ENCODE results near the gene CDT1.

Gene CDT1

DNA sequence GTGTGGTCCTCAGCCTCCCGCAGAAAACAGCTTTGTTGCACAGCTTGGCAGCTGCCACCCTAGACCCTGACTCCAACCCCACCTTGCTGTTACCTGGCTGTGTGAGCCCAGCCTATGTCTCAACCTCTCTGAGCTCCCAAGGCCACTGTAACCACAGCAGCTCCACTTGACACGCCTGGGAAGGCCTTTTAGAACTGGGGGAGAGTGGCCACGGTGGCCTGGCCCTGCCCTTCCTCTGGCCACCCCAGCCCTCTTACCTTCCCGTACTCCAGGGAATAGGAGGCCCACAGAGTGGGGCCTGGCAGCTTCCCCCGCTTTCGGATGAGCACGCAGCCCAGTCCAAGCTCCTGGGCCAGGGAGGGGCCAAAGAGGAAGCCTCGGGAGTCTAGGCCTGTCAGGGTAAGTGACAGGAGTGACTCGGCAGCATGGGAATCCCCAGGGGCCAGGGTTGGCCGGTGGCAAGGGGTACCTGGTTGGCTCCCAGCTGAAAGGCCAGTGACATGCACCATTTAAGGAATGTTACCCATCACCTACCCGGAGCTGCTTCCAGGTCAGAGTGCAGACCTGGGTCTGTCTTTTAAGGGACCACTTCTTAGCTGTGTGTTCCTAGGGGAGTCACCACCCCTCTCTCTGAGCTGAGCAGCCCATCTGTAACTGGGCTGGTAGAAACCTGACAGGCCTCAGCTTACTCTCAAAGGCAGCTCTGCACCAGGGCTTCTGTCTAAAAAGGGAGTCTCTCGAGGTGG is 6.8 kb downstream of the CDT1 start:
- H3K4me3 ChIP-seq (ENCODE audit: low read length), result peak overlapping the region; percentile 72
- TF ChIP-seq, protein P1, sequence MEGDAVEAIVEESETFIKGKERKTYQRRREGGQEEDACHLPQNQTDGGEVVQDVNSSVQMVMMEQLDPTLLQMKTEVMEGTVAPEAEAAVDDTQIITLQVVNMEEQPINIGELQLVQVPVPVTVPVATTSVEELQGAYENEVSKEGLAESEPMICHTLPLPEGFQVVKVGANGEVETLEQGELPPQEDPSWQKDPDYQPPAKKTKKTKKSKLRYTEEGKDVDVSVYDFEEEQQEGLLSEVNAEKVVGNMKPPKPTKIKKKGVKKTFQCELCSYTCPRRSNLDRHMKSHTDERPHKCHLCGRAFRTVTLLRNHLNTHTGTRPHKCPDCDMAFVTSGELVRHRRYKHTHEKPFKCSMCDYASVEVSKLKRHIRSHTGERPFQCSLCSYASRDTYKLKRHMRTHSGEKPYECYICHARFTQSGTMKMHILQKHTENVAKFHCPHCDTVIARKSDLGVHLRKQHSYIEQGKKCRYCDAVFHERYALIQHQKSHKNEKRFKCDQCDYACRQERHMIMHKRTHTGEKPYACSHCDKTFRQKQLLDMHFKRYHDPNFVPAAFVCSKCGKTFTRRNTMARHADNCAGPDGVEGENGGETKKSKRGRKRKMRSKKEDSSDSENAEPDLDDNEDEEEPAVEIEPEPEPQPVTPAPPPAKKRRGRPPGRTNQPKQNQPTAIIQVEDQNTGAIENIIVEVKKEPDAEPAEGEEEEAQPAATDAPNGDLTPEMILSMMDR (IDR thresholded peaks at IDR 0.05; ENCODE audit: insufficient read depth, low read depth, low read length, missing control alignments), result no peak
- DNase-seq (ENCODE audit: low read depth), result peak; percentile 41

- peak; percentile 80 for DNase-seq (ENCODE audit: low read depth)
- TF ChIP-seq, protein P1 (IDR thresholded peaks at IDR 0.05; ENCODE audit: insufficient read depth, low read depth, low read length, missing control alignments), result no peak
- peak overlapping the region; percentile 72 for H3K4me3 ChIP-seq (ENCODE audit: low read length)
Measured at GRCh38 chr16:88810912-88811768, 7.6 kb downstream of the CDT1 start.

- peak within 1 kb of the TSS; percentile 72 for H3K4me3 ChIP-seq (ENCODE audit: low read length)
- DNase-seq (ENCODE audit: low read depth), result peak; percentile 95
- TF ChIP-seq, protein P1 (IDR thresholded peaks at IDR 0.05; ENCODE audit: insufficient read depth, low read depth, low read length, missing control alignments), result no peak
Measured at GRCh38 chr16:88811769-88812512, 8.4 kb downstream of the CDT1 start, which contains the start of gene APRT. Gene APRT (minus strand): TSS chr16:88811928. CDS start chr16:88811899, 29 bp downstream.

DNA sequence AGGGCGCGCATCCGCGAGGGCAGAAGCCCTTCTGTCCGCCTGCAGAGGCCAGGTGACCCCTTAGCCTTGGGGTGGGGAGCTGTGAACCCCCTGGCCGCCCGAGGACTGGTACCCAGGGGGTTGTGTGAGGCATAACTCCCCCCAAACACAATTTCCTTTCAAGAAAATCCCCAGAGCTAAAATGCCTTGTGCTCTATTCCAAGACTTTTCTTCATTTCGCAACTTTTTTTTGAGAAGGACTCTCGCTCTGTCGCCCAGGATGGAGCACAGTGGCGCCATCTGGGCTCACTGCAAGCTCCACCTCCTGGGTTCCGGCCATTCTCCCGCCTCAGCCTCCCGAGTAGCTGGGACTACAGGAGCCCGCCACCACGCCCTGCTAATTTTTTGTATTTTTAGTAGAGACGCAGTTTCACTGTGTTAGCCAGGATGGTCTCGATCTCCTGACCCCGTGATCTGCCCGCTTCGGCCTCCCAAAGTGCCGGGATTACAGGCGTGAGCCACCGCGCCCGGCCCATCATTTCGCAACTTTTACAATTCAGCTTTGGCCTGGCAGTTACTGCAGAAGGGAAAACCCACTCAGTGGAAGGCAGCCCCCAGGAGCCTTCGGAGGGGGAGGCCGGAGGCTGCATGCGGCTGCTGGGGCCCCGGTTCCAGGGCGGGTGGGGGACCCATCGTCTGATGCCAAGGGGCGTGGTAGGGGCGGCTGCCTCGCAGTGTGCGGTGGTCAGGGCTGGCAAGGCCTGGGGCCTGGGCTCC is 9.1 kb downstream of the CDT1 start:
- H3K4me3 ChIP-seq (ENCODE audit: low read length), result peak overlapping the region; percentile 46
- DNase-seq (ENCODE audit: low read depth), result peak; percentile 50
- TF ChIP-seq, protein P1 (IDR thresholded peaks at IDR 0.05; ENCODE audit: insufficient read depth, low read depth, low read length, missing control alignments), result peak; percentile 16

DNA sequence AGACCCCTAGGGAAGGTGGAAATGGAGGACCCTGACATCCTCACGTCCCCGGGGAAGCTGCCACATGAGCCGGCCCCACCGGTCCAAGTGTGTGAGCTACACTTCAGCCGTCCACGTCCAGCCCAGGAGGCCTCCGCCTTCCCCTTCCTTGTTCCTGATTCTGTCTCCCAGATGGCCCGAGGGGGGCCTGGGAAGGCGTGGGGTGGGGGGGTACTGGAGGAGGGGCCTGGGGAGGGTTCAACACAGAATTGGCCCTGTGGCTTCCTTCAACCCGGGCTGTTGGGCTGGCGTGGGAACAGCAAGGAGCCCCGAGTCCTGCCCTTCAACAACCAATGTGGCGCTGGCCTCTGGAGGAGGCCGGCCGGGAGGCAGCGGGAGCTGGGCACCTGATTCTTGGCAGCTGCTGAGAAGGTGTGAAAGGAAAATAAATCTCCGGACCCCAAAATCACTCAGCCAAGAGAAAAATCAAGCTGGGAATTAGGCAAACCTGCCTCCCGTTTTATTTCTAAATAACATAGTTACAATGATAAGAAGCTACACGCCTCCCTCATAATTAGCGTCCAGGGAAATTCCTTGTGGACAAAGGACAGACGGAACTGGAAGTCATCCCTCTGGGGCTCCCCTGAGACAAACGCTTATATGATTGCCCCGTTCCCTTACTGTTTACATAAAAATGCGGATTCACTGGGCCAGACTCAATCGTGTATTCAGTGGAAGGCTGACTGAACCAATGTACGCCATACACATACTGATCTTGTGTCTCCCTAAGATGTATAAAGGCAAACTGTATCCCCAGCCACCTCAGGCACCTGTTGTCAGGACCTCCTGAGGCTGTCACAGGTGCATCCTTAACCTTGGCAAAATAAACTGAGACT is 9.9 kb downstream of the CDT1 start:
- H3K4me3 ChIP-seq (ENCODE audit: low read length), result no peak overlapping the region

More for the DNA sequence above, 9.9 kb downstream of the CDT1 start:
- no peak for DNase-seq (ENCODE audit: low read depth)
- TF ChIP-seq, protein P1 (IDR thresholded peaks at IDR 0.05; ENCODE audit: insufficient read depth, low read depth, low read length, missing control alignments), result no peak

Measured in epithelial cell of esophagus (primary cell).